Measurements from ENCODE around the gene RNF214. TPM values are rescaled to one million over a fixed set of nuclear protein-coding genes. Genes with fewer than 3 reads are reported as not detected.

RNF214 gene
- polyA plus RNA-seq, 1 donor (not counting 4 experiments of a cell fraction or from before 2014, with no cell fraction given): 11.8 TPM

- no peak for DNase-seq (ENCODE audit: low read depth, low spot score)
- Histone ChIP-seq H3K4me3 (ENCODE audit: control insufficient read depth in 2 of 3, extremely low read depth in 1 of 3, insufficient read depth in 2 of 3, low read depth in 1 of 3, low read length in 3 of 3) (no peak overlapping the region), H4K20me1 (ENCODE audit: control insufficient read depth, extremely low read depth, insufficient read depth, low read length) (peaks cover 2% of the 10 kb centered on the region), H3K9me1 (ENCODE audit: control insufficient read depth, extremely low read depth, insufficient read depth, low read length) (no peaks in the 10 kb centered on the region), H3K27ac (ENCODE audit: control insufficient read depth, insufficient read depth, low read length) (no peak overlapping the region), H3K9me3 (ENCODE audit: control insufficient read depth, low read depth, low read length) (no peaks in the 10 kb centered on the region), H3K4me1 (ENCODE audit: control insufficient read depth, extremely low read depth, insufficient read depth, low read length) (peaks cover 17% of the 10 kb centered on the region), H3K4me2 (ENCODE audit: control insufficient read depth, extremely low read depth, insufficient read depth, low read depth, low read length) (no peak overlapping the region), H2AFZ (ENCODE audit: control insufficient read depth, low read length) (no peak overlapping the region), H3K27me3 (ENCODE audit: control insufficient read depth, extremely low read depth, insufficient read depth, low read length) (no peaks in the 10 kb centered on the region), H3K36me3 (ENCODE audit: control insufficient read depth in 2 of 2, extremely low read depth in 1 of 2, insufficient read depth in 2 of 2, low read length in 2 of 2) (peaks cover 5 to 13% of the 10 kb centered on the region in 2 experiments), H3K79me2 (ENCODE audit: control insufficient read depth, insufficient read depth, low read length) (no peaks in the 10 kb centered on the region), H3K9ac (ENCODE audit: control insufficient read depth, extremely low read depth, insufficient read depth, low read length) (no peak overlapping the region)
- dilution Hi-C loops (cut with MboI; ENCODE audit: extremely low pct_ligation_motif_present, low sequenced_read_pairs): no loop called here
- TF ChIP-seq CTCF (optimal IDR thresholded peaks at IDR 0.05 in 1 of 3, IDR thresholded peaks at IDR 0.05 in 1 of 3, conservative IDR thresholded peaks at IDR 0.05 in 1 of 3; ENCODE audit: extremely low read depth in 1 of 3, insufficient read depth in 2 of 3, low read length in 3 of 3) (no peak), EZH2 (IDR thresholded peaks at IDR 0.05; ENCODE audit: low read length) (no peak)
- FAIRE-seq: no peak
These were observed 50.5 kb downstream of the RNF214 start for GRCh38 chr11:117282956-117283355.

- FAIRE-seq (no peak), DNase-seq (ENCODE audit: low read depth, low spot score) (no peak)
- H3K9me1 ChIP-seq (ENCODE audit: control insufficient read depth, extremely low read depth, insufficient read depth, low read length): no peaks in the 10 kb centered on the region
- no peaks in the 10 kb centered on the region for H3K27me3 ChIP-seq (ENCODE audit: control insufficient read depth, extremely low read depth, insufficient read depth, low read length)
- no peak overlapping the region for H3K4me3 ChIP-seq (ENCODE audit: control insufficient read depth in 2 of 3, extremely low read depth in 1 of 3, insufficient read depth in 2 of 3, low read depth in 1 of 3, low read length in 3 of 3)
- no peak overlapping the region for H2AFZ ChIP-seq (ENCODE audit: control insufficient read depth, low read length)
- no peak overlapping the region for H3K9ac ChIP-seq (ENCODE audit: control insufficient read depth, extremely low read depth, insufficient read depth, low read length)
- H3K4me1 ChIP-seq (ENCODE audit: control insufficient read depth, extremely low read depth, insufficient read depth, low read length): peaks cover 17% of the 10 kb centered on the region
- dilution Hi-C loops (cut with MboI; ENCODE audit: extremely low pct_ligation_motif_present, low sequenced_read_pairs): no loop called here
- H4K20me1 ChIP-seq (ENCODE audit: control insufficient read depth, extremely low read depth, insufficient read depth, low read length): peaks cover 2% of the 10 kb centered on the region
- H3K79me2 ChIP-seq (ENCODE audit: control insufficient read depth, insufficient read depth, low read length): no peaks in the 10 kb centered on the region
- peaks cover 5 to 17% of the 10 kb centered on the region in 2 experiments for H3K36me3 ChIP-seq (ENCODE audit: control insufficient read depth in 2 of 2, extremely low read depth in 1 of 2, insufficient read depth in 2 of 2, low read length in 2 of 2)
- no peak overlapping the region for H3K4me2 ChIP-seq (ENCODE audit: control insufficient read depth, extremely low read depth, insufficient read depth, low read depth, low read length)
- H3K27ac ChIP-seq (ENCODE audit: control insufficient read depth, insufficient read depth, low read length): no peak overlapping the region
- TF ChIP-seq EZH2 (IDR thresholded peaks at IDR 0.05; ENCODE audit: low read length) (no peak), CTCF (optimal IDR thresholded peaks at IDR 0.05 in 1 of 3, IDR thresholded peaks at IDR 0.05 in 1 of 3, conservative IDR thresholded peaks at IDR 0.05 in 1 of 3; ENCODE audit: extremely low read depth in 1 of 3, insufficient read depth in 2 of 3, low read length in 3 of 3) (no peak)
- H3K9me3 ChIP-seq (ENCODE audit: control insufficient read depth, low read depth, low read length): no peaks in the 10 kb centered on the region
These were observed 51.6 kb downstream of the RNF214 start for GRCh38 chr11:117284053-117284452.

All from keratinocyte (primary cell).